PC-3 (cell line): Measurements from ENCODE around the gene ALG2. TPM values are rescaled to one million over a fixed set of nuclear protein-coding genes. Genes with fewer than 3 reads are reported as not detected.

Source experiments
- ATAC-seq: fragments of 200-7000 bp; cut with Tn5 transposase; 2 replicates; pipeline ENCODE4 v1.9.1; 2020; ENCODE audit warnings: mild to moderate bottlenecking, moderate library complexity
- BruUV-seq: library from RNA; stranded (reverse); fragments of 400-500 nt; replicated peaks from 2 replicates; lab custom pipeline; 2021; lab: Mats Ljungman, UMichigan
- CTCF ChIA-PET: fragments of 300-600 bp; sonication (Branson Sonifier 250); formaldehyde crosslinking; loops from one replicate; lab custom pipeline; 2022; ENCODE audit warnings: antibody characterized with exemption; lab: Charles Lee
- POLR2A ChIA-PET: fragments of 300-600 bp; sonication (Branson Sonifier 250); formaldehyde crosslinking; loops from one replicate; lab custom pipeline; 2022; ENCODE audit warnings: antibody characterized with exemption; ENCODE audit not compliant: unreplicated experiment; lab: Charles Lee
- DNase-seq: peaks from one replicate; pipeline ENCODE4 v3.0.0-alpha.2; 2015
- H2AFZ ChIP-seq: fragments of 300-600 bp; sonication (generic); 2 replicates; pipeline ENCODE4 v1.6.0; 2016; ENCODE audit warnings: antibody characterized with exemption, low read length
- H3F3A ChIP-seq: fragments of 300-600 bp; sonication (generic); one replicate; pipeline ENCODE4 v1.6.0; 2017; ENCODE audit warnings: antibody characterized with exemption, low read length, control low read depth, mild to moderate bottlenecking; ENCODE audit not compliant: unreplicated experiment
- H3K27ac ChIP-seq: fragments of 300-600 bp; sonication (generic); 2 replicates; pipeline ENCODE4 v1.5.1; 2016; ENCODE audit warnings: mild to moderate bottlenecking, low read length
- H3K27me3 ChIP-seq: fragments of 300-600 bp; sonication (generic); 2 replicates; pipeline ENCODE4 v1.6.1; 2016; ENCODE audit warnings: low read length, mixed read lengths
- H3K36me3 ChIP-seq: fragments of 300-600 bp; sonication (generic); 2 replicates; pipeline ENCODE4 v1.6.1; 2016; ENCODE audit warnings: low read depth, mixed run types, low read length, mixed read lengths
- H3K4me1 ChIP-seq: fragments of 300-600 bp; sonication (generic); 2 replicates; pipeline ENCODE4 v1.5.1; 2016; ENCODE audit warnings: low read length; ENCODE audit not compliant: insufficient read depth
- H3K4me2 ChIP-seq: fragments of 300-600 bp; sonication (generic); 2 replicates; pipeline ENCODE4 v1.6.0; 2016; ENCODE audit warnings: low read length
- H3K4me3 ChIP-seq: fragments of 300-600 bp; sonication (generic); 2 replicates; pipeline ENCODE4 v1.5.1; 2016; ENCODE audit warnings: mild to moderate bottlenecking, low read length, mixed read lengths
- H3K79me2 ChIP-seq: fragments of 300-600 bp; sonication (generic); 2 replicates; pipeline ENCODE4 v1.6.1; 2017; ENCODE audit warnings: low read length, mixed read lengths
- H3K9ac ChIP-seq: fragments of 300-600 bp; sonication (generic); 2 replicates; pipeline ENCODE4 v1.6.0; 2016; ENCODE audit warnings: mild to moderate bottlenecking, low read length
- H3K9me2 ChIP-seq: fragments of 300-600 bp; sonication (generic); replicated peaks from 2 replicates; pipeline ENCODE4 v1.6.1; 2016; ENCODE audit warnings: mixed run types, low read length, mixed read lengths
- H3K9me3 ChIP-seq: fragments of 300-600 bp; sonication (generic); 2 replicates; pipeline ENCODE4 v1.6.1; 2016; ENCODE audit warnings: low read length, mixed read lengths
- H4K20me1 ChIP-seq: fragments of 300-600 bp; sonication (generic); 2 replicates; pipeline ENCODE4 v1.6.1; 2016; ENCODE audit warnings: low read length, mixed read lengths
- CTCF ChIP-seq: fragments of 300-600 bp; sonication (generic); conservative IDR thresholded peaks from 2 replicates; pipeline ENCODE4 v1.5.1; 2017; ENCODE audit warnings: antibody characterized with exemption, low read depth, mild to moderate bottlenecking, low read length
- EZH2 ChIP-seq: fragments of 300-600 bp; sonication (generic); IDR thresholded peaks from one replicate; pipeline ENCODE4 v1.6.1; 2017; ENCODE audit warnings: antibody characterized with exemption, mild to moderate bottlenecking, low read length; ENCODE audit not compliant: unreplicated experiment
- EZH2phosphoT487 ChIP-seq: fragments of 300-600 bp; sonication (generic); IDR thresholded peaks from 2 replicates; pipeline ENCODE4 v1.6.1; 2018; ENCODE audit warnings: mild to moderate bottlenecking, antibody characterized with exemption, low read length, borderline replicate concordance
- intact Hi-C: fragments of 100-400 bp; cut with micrococcal nuclease; formaldehyde crosslinking; loops from 2 replicates; pipeline ENCODE4 v1.9.0; 2023
- total RNA-seq: library from RNA; depleted of rRNA; stranded (reverse); fragments of >200 nt; gene quantifications from 2 replicates; pipeline ENCODE4 v1.2.3, GENCODE V29; 2014

ALG2 gene
- total RNA-seq, 1 experiment from 2014 or later = 33.2 TPM

- POLR2A ChIA-PET = no interaction called here
Observed at GRCh38 chr9:99213197-99213596, 8.5 kb downstream of the ALG2 start.

GRCh38 chr9:99211746-99212145 is 10.0 kb downstream of the ALG2 start:
- DNase-seq (no peak), ATAC-seq (no peak)
- H2AFZ ChIP-seq = no peak overlapping the region
- CTCF ChIA-PET = no interaction called here
- H3K4me3 ChIP-seq = no peak overlapping the region
- POLR2A ChIA-PET = no interaction called here
- H3K4me2 ChIP-seq = no peak overlapping the region
- H3K27me3 ChIP-seq = no peaks in the 10 kb centered on the region
- no peaks in the 10 kb centered on the region for H3K79me2 ChIP-seq
- H3K4me1 ChIP-seq = no peaks in the 10 kb centered on the region
- H3K36me3 ChIP-seq = 0 out of 2 replicates have a peak, but pooled peaks cover 3% of the 10 kb centered on the region
- no peak overlapping the region for H3K9ac ChIP-seq
- no peaks in the 10 kb centered on the region for H3K9me3 ChIP-seq
- no peak overlapping the region for H3K27ac ChIP-seq
- no peaks in the 10 kb centered on the region for H4K20me1 ChIP-seq
- TF ChIP-seq EZH2 = no peak
- TF ChIP-seq CTCF = no peak; the same call in 1 of the 2 replicates
- TF ChIP-seq EZH2phosphoT487 = no peak
- no TSS peak for BruUV-seq
- intact Hi-C loops = no loop called here
- no peaks in the 10 kb centered on the region for H3K9me2 ChIP-seq
- no peaks in the 10 kb centered on the region for H3F3A ChIP-seq

More at GRCh38 chr9:99213197-99213596, 8.5 kb downstream of the ALG2 start:
- H3F3A ChIP-seq = no peaks in the 10 kb centered on the region
- BruUV-seq = no TSS peak
- no peak overlapping the region for H3K27ac ChIP-seq
- no peaks in the 10 kb centered on the region for H3K4me1 ChIP-seq
- TF ChIP-seq EZH2phosphoT487 (no peak), EZH2 (no peak), CTCF (no peak)
- H3K4me3 ChIP-seq = no peak overlapping the region
- peaks cover 6% of the 10 kb centered on the region for H3K36me3 ChIP-seq
- no peaks in the 10 kb centered on the region for H3K27me3 ChIP-seq
- ATAC-seq (no peak), DNase-seq (no peak)
- peaks cover 12% of the 10 kb centered on the region for H3K79me2 ChIP-seq
- CTCF ChIA-PET = no interaction called here
- no peaks in the 10 kb centered on the region for H3K9me3 ChIP-seq
- no peaks in the 10 kb centered on the region for H3K9me2 ChIP-seq
- H2AFZ ChIP-seq = no peak overlapping the region
- H4K20me1 ChIP-seq = no peaks in the 10 kb centered on the region
- H3K4me2 ChIP-seq = no peak overlapping the region
- H3K9ac ChIP-seq = no peak overlapping the region
- intact Hi-C loops = no loop called here

- ATAC-seq (no peak), DNase-seq (no peak)
- Histone ChIP-seq H3F3A (no peaks in the 10 kb centered on the region), H3K9ac (no peak overlapping the region), H3K4me1 (no peaks in the 10 kb centered on the region), H3K79me2 (no peaks in the 10 kb centered on the region), H3K36me3 (no peaks in the 10 kb centered on the region), H4K20me1 (no peaks in the 10 kb centered on the region), H2AFZ (no peak overlapping the region), H3K9me3 (no peaks in the 10 kb centered on the region), H3K9me2 (no peaks in the 10 kb centered on the region), H3K4me3 (no peak overlapping the region), H3K4me2 (no peak overlapping the region), H3K27ac (no peak overlapping the region), H3K27me3 (no peaks in the 10 kb centered on the region)
- TF ChIP-seq CTCF = no peak
- no peak for TF ChIP-seq EZH2
- no peak for TF ChIP-seq EZH2phosphoT487
- ChIA-PET CTCF (no interaction called here), POLR2A (interaction anchor here (0.7 kb wide), 1 partner anchor 10 kb away, joined by 3 read pairs; no protein-coding TSS in a partner anchor)
- intact Hi-C loops = no loop called here
- BruUV-seq = no TSS peak
Observed at GRCh38 chr9:99210572-99210971, 11.2 kb downstream of the ALG2 start.
